K562 (cell line): ENCODE results near the gene CLIP4. TPM values are rescaled to one million over a fixed set of nuclear protein-coding genes. Genes with fewer than 3 reads are reported as not detected.

Source experiments
- ATAC-seq: fragments of 200-7000 bp; cut with Tn5 transposase; 3 replicates; pipeline ENCODE4 v1.9.1; 2020; ENCODE audit warnings: moderate library complexity
- BruUV-seq: library from RNA; stranded (reverse); fragments of 400-500 nt; replicated peaks from 2 replicates; lab custom pipeline; 2021; lab: Mats Ljungman, UMichigan
- CTCF ChIA-PET: fragments of 300-600 bp; formaldehyde crosslinking; extraction: SDS; loops from one replicate; lab custom pipeline; 2021; ENCODE audit warnings: low intra/inter-chr PET ratio; lab: Yijun Ruan, JAX
- POLR2A ChIA-PET: fragments of 300-600, 350-650 bp; sonication (Branson Sonifier 250); formaldehyde crosslinking; extraction: SDS; loops from one replicate; lab custom pipeline; 2021; ENCODE audit warnings: antibody characterized with exemption, inconsistent platforms; lab: Yijun Ruan, JAX
- DNase-seq, 4 experiments: peaks; one replicate each; pipeline versions ENCODE4 v3.0.0 to v3.0.0-alpha.2; 2011 to 2018; ENCODE audit warnings: low spot score in 3 of 4, mixed read lengths in 3 of 4; ENCODE audit errors: extremely low read depth in 1 of 4
- FAIRE-seq: peaks from 2 replicates; lab custom pipeline; 2011; peaks lifted over from hg19 to GRCh38; lab: Jason Lieb, UNC
- H2AFZ ChIP-seq: 2 replicates; pipeline ENCODE4 v1.6.0; 2011; ENCODE audit warnings: low read depth, low read length, control low read depth, inconsistent platforms
- H3K27ac ChIP-seq: fragments of 200-600 bp; 3 replicates; pipeline ENCODE4 v1.8.0; 2011; ENCODE audit warnings: low read depth, mild to moderate bottlenecking, control low read depth, inconsistent platforms, low read length, moderate library complexity, mixed read lengths; ENCODE audit errors: extremely low read depth
- H3K27me3 ChIP-seq, 2 experiments: fragments of 300-600 bp in 1 of 2; 2 replicates in 1 of 2; 3 replicates in 1 of 2; pipeline versions ENCODE4 v1.6.0 to v1.8.0; 2011; ENCODE audit warnings: inconsistent platforms in 2 of 2, low read length in 2 of 2, mild to moderate bottlenecking in 1 of 2, mixed read lengths in 1 of 2, moderate library complexity in 1 of 2; ENCODE audit not compliant: control insufficient read depth in 2 of 2, insufficient read depth in 2 of 2
- H3K36me3 ChIP-seq: fragments of 300-600 bp; 3 replicates; pipeline ENCODE4 v1.8.0; 2011; ENCODE audit warnings: mild to moderate bottlenecking, low read length, inconsistent platforms; ENCODE audit not compliant: control insufficient read depth, insufficient read depth
- H3K4me1 ChIP-seq, 2 experiments: fragments of 200-600 bp in 1 of 2; replicated peaks in 1 of 2; 2 replicates in 1 of 2; 3 replicates in 1 of 2; pipeline versions ENCODE4 v1.5.1 to v1.8.0; 2011; ENCODE audit warnings: inconsistent platforms in 2 of 2, low read length in 2 of 2, mild to moderate bottlenecking in 1 of 2, mixed read lengths in 1 of 2, moderate library complexity in 1 of 2; ENCODE audit not compliant: control insufficient read depth in 2 of 2, insufficient read depth in 2 of 2
- H3K4me2 ChIP-seq: 2 replicates; pipeline ENCODE4 v1.6.1; 2011; ENCODE audit warnings: low read length, control low read depth, inconsistent platforms, mixed read lengths; ENCODE audit not compliant: insufficient read depth
- H3K4me3 ChIP-seq: fragments of 200-600 bp; sonication (generic), shearing (Covaris generic); 2 replicates; pipeline ENCODE4 v1.5.1; 2016; ENCODE audit warnings: control low read depth, inconsistent platforms
- H3K79me2 ChIP-seq: fragments of 200-600 bp; 3 replicates; pipeline ENCODE4 v1.8.0; 2011; ENCODE audit warnings: low read length, inconsistent platforms; ENCODE audit not compliant: control insufficient read depth, insufficient read depth
- H3K9ac ChIP-seq, 2 experiments: 2 replicates each; pipeline versions ENCODE4 v1.6.0 to v1.6.1; 2011; ENCODE audit warnings: low read depth in 2 of 2, low read length in 2 of 2, control low read depth in 1 of 2, inconsistent platforms in 1 of 2, mild to moderate bottlenecking in 1 of 2, mixed read lengths in 1 of 2; ENCODE audit not compliant: insufficient read depth in 1 of 2
- H3K9me1 ChIP-seq: one replicate; pipeline ENCODE4 v1.6.0; 2011; ENCODE audit warnings: inconsistent platforms, mild to moderate bottlenecking, low read length, moderate library complexity; ENCODE audit not compliant: control insufficient read depth, insufficient read depth
- H3K9me3 ChIP-seq: replicated peaks from 2 replicates; pipeline ENCODE4 v1.5.1; 2011; ENCODE audit warnings: low read depth, low read length, inconsistent platforms; ENCODE audit not compliant: control insufficient read depth, insufficient read depth
- H4K20me1 ChIP-seq: replicated peaks from 2 replicates; pipeline ENCODE4 v1.6.1; 2011; ENCODE audit warnings: low read length, inconsistent platforms, mixed read lengths; ENCODE audit not compliant: control insufficient read depth, insufficient read depth
- ATF4 ChIP-seq: fragments of 450-650 bp; formaldehyde crosslinking; IDR thresholded peaks from 2 replicates; pipeline ENCODE4 v1.4.0; 2022; ENCODE audit warnings: mild to moderate bottlenecking, moderate library complexity
- CTBP1 ChIP-seq: fragments of 450-650 bp; IDR thresholded peaks from 2 replicates; pipeline ENCODE4 v1.6.1; 2016; ENCODE audit warnings: borderline replicate concordance
- FOSL1 ChIP-seq: fragments of 200-800 bp; sonication (Bioruptor generic); conservative IDR thresholded peaks from 2 replicates; pipeline ENCODE4 v1.6.1; 2016; ENCODE audit warnings: missing genetic modification characterization, missing compliant biosample characterization
- JUN ChIP-seq, 2 experiments: sonication (generic) in 1 of 2; formaldehyde crosslinking in 1 of 2; IDR thresholded peaks; 2 replicates each; pipeline versions ENCODE4 v1.6.1 to v1.8.0; 2012 to 2022; ENCODE audit warnings: borderline replicate concordance in 2 of 2, mild to moderate bottlenecking in 2 of 2, improper control_type of control experiment in 1 of 2, low read depth in 1 of 2, low read length in 1 of 2, missing genetic modification reagents in 1 of 2
- JUND ChIP-seq, 2 experiments: IDR thresholded peaks; 2 replicates in 1 of 2; 3 replicates in 1 of 2; pipeline ENCODE4 v1.6.1; 2011; ENCODE audit warnings: borderline replicate concordance in 2 of 2, low read depth in 2 of 2, low read length in 2 of 2, improper control_type of control experiment in 1 of 2, missing biosample characterization in 1 of 2, missing genetic modification characterization in 1 of 2, missing genetic modification reagents in 1 of 2
- PHB ChIP-seq: fragments of 250-450 bp; sonication (Bioruptor Pico); IDR thresholded peaks from 2 replicates; pipeline ENCODE4 v1.5.0; 2021
- POLR2H ChIP-seq: IDR thresholded peaks from 2 replicates; pipeline ENCODE4 v1.6.1; 2016; ENCODE audit warnings: missing genetic modification characterization, low read depth, mild to moderate bottlenecking, control low read depth, missing compliant biosample characterization, moderate library complexity
- RBM25 ChIP-seq: fragments of 200-400 bp; formaldehyde crosslinking; IDR thresholded peaks from 2 replicates; pipeline ENCODE4 v1.6.1; 2018; ENCODE audit warnings: low read length, low read depth, moderate library complexity; ENCODE audit not compliant: severe bottlenecking
- RCOR1 ChIP-seq, 2 experiments: IDR thresholded peaks; 2 replicates each; pipeline ENCODE4 v1.6.1; 2012; ENCODE audit warnings: low read depth in 2 of 2, low read length in 2 of 2, borderline replicate concordance in 1 of 2, improper control_type of control experiment in 1 of 2
- SNIP1 ChIP-seq: fragments of 450-650 bp; IDR thresholded peaks from 2 replicates; pipeline ENCODE4 v1.7.1; 2017; ENCODE audit warnings: low read depth, mild to moderate bottlenecking
- SOX6 ChIP-seq: fragments of 450-650 bp; IDR thresholded peaks from 2 replicates; pipeline ENCODE4 v1.6.1; 2014; ENCODE audit warnings: mild to moderate bottlenecking
- TRIM24 ChIP-seq, 2 experiments: fragments of 450-650 bp; IDR thresholded peaks; 2 replicates each; pipeline ENCODE4 v1.6.1; 2016
- ZBTB9 ChIP-seq: fragments of 450-650 bp; formaldehyde crosslinking; IDR thresholded peaks from 2 replicates; pipeline ENCODE4 v1.4.0; 2020; ENCODE audit warnings: mild to moderate bottlenecking, moderate library complexity
- ZNF175 ChIP-seq: fragments of 200-800 bp; sonication (Bioruptor generic); IDR thresholded peaks from 2 replicates; pipeline ENCODE4 v1.6.1; 2016; ENCODE audit warnings: low read depth, mild to moderate bottlenecking, missing genetic modification characterization, missing compliant biosample characterization
- ZNF589 ChIP-seq: fragments of 200-800 bp; sonication (Bioruptor generic); IDR thresholded peaks from 2 replicates; pipeline ENCODE4 v1.6.1; 2016; ENCODE audit warnings: low read depth, missing genetic modification characterization, missing compliant biosample characterization
- ZNF699 ChIP-seq: fragments of 250-450 bp; sonication (Bioruptor Pico); IDR thresholded peaks from 2 replicates; pipeline ENCODE4 v1.8.0; 2021; ENCODE audit warnings: mild to moderate bottlenecking, moderate library complexity; ENCODE audit not compliant: insufficient replicate concordance
- WGBS: fragments of 100-300 bp; shearing (Covaris generic); methylation state at CpG from one replicate; pipeline ENCODE4 v1.1.6; 2016; ENCODE audit warnings: low coverage, mixed read lengths; ENCODE audit not compliant: insufficient coverage; ENCODE audit errors: missing lambda C conversion rate; 5-methylcytosine and 5-hydroxymethylcytosine counted together
- in situ Hi-C: fragments of 300-500 bp; cut with MboI; formaldehyde crosslinking; loops from 4 replicates; pipeline ENCODE4 v1.15.0; 2018; ENCODE audit warnings: inconsistent platforms, mixed read lengths
- intact Hi-C: fragments of 100-400 bp; cut with micrococcal nuclease; formaldehyde crosslinking; loops from 2 replicates; pipeline ENCODE4 v1.14.2; 2022
- polyA plus RNA-seq, 8 experiments: library from polyadenylated mRNA; depleted of rRNA in 4 of 8; stranded (reverse) in 5 of 8; unstranded in 3 of 8; fragments of >200 nt; fragmentation: Nextera tagmentation in 2 of 8; fragmentation: Illumina TruSeq in 1 of 8; extraction: Ambion mirVana in 2 of 8; extraction: Trizol in 1 of 8; gene quantifications; 2 replicates each; pipeline versions ENCODE4 v1.2.1 to v1.2.3, GENCODE V29; 2011 to 2014; ENCODE audit warnings: inconsistent platforms in 1 of 8, missing spikeins in 1 of 8
- total RNA-seq, 7 experiments: library from RNA; depleted of rRNA in 6 of 7; stranded (reverse); fragments of >200 nt in 6 of 7; fragmentation: Illumina TruSeq in 2 of 7; extraction: Trizol in 2 of 7; gene quantifications; 2 replicates each; pipeline versions ENCODE4 v1.2.1 to v1.2.3, GENCODE V29; 2011 to 2021; ENCODE audit warnings: low replicate concordance in 1 of 7
- TF ChIP-seq, protein P1 (sequence below), 2 experiments: fragments of 450-650 bp in 1 of 2; sonication (generic) in 1 of 2; formaldehyde crosslinking in 1 of 2; IDR thresholded peaks in 1 of 2; conservative IDR thresholded peaks in 1 of 2; 2 replicates each; pipeline versions ENCODE4 v1.6.1 to v1.8.1; 2016 to 2023; ENCODE audit warnings: mild to moderate bottlenecking in 2 of 2, moderate library complexity in 2 of 2, inconsistent platforms in 1 of 2, missing genetic modification reagents in 1 of 2

CLIP4 gene
- total and polyA plus RNA-seq, 9 of the 15 experiments (the other 6 are each of a cell fraction or from before 2014, with no cell fraction given) = 0.03 to 0.38 (median 0.13) TPM; not detected in 5

GRCh38 chr2:29108225-29108624 lies 7.0 kb upstream of the CLIP4 start:
- Histone ChIP-seq H3K36me3 (no peaks in the 10 kb centered on the region), H3K79me2 (no peaks in the 10 kb centered on the region), H3K4me2 (no peak overlapping the region), H2AFZ (no peak overlapping the region), H3K9me1 (peaks cover 2% of the 10 kb centered on the region), H3K4me1 (no peaks in the 10 kb centered on the region), H3K27me3 (peaks cover 2 to 9% of the 10 kb centered on the region in 2 experiments), H3K9me3 (no peaks in the 10 kb centered on the region), H3K27ac (no peak overlapping the region), H4K20me1 (no peaks in the 10 kb centered on the region), H3K9ac (no peak overlapping the region), H3K4me3 (no peak overlapping the region)
- DNase-seq (peak in 1 of 4 experiments; percentile 18), FAIRE-seq (no peak), ATAC-seq (peak; percentile 71)
- ChIA-PET CTCF (no interaction called here), POLR2A (interaction anchor here (1.1 kb wide), 1 partner anchor 13 kb away, joined by 3 read pairs; no protein-coding TSS in a partner anchor)
- intact Hi-C loops (no loop called here), in situ Hi-C loops (no loop called here)
- BruUV-seq = no TSS peak
- 0% methylated on average over 8 of the region's 8 CpGs for WGBS
- TF ChIP-seq POLR2H (tag) (peak; percentile 18; the same call in 1 of the 2 replicates), ZNF175 (CRISPR knock-in tag) (peak; percentile 57; the same call in 1 of the 2 replicates), TRIM24 (IDR thresholded peaks at IDR 0.05) (peak in 1 of 2 experiments; percentile 53; a peak in 2 of 4 replicates), RBM25 (no peak), RCOR1 (IDR thresholded peaks at IDR 0.05; ENCODE audit: borderline replicate concordance in 1 of 2, low read depth in 2 of 2, low read length in 2 of 2) (peak in 1 of 2 experiments; percentile 13; a peak in 1 of 4 replicates), ZNF699 (CRISPR knock-in tag) (no peak), JUND (IDR thresholded peaks at IDR 0.05; ENCODE audit: borderline replicate concordance, low read depth, low read length) (peak; percentile 67; the same call in 1 of the 2 replicates), JUND (tag; IDR thresholded peaks at IDR 0.05; ENCODE audit: borderline replicate concordance, low read depth, low read length) (no peak; the same call in 2 of the 3 replicates), ZBTB9 (CRISPR knock-in tag) (no peak), ZNF589 (CRISPR knock-in tag) (peak; percentile 50), JUN (IDR thresholded peaks at IDR 0.05; ENCODE audit: borderline replicate concordance, low read depth, low read length) (0 out of 2 replicates have a peak, but pooled peaks have one; percentile 52), JUN (CRISPR knock-in tag; IDR thresholded peaks at IDR 0.05; ENCODE audit: borderline replicate concordance) (no peak), CTBP1 (peak; percentile 27; the same call in 1 of the 2 replicates), PHB (CRISPR knock-in tag) (no peak), ATF4 (peak; percentile 76), FOSL1 (peak; percentile 92), SOX6 (peak; percentile 29; the same call in 1 of the 2 replicates), SNIP1 (no peak)
- TF ChIP-seq, protein P1, sequence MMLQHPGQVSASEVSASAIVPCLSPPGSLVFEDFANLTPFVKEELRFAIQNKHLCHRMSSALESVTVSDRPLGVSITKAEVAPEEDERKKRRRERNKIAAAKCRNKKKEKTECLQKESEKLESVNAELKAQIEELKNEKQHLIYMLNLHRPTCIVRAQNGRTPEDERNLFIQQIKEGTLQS (IDR thresholded peaks at IDR 0.05) = peak; percentile 88
- TF ChIP-seq, protein P1 (CRISPR knock-in tag; conservative IDR thresholded peaks at IDR 0.05) = no peak
